Measurements from ENCODE around the gene SHPK.

DNA sequence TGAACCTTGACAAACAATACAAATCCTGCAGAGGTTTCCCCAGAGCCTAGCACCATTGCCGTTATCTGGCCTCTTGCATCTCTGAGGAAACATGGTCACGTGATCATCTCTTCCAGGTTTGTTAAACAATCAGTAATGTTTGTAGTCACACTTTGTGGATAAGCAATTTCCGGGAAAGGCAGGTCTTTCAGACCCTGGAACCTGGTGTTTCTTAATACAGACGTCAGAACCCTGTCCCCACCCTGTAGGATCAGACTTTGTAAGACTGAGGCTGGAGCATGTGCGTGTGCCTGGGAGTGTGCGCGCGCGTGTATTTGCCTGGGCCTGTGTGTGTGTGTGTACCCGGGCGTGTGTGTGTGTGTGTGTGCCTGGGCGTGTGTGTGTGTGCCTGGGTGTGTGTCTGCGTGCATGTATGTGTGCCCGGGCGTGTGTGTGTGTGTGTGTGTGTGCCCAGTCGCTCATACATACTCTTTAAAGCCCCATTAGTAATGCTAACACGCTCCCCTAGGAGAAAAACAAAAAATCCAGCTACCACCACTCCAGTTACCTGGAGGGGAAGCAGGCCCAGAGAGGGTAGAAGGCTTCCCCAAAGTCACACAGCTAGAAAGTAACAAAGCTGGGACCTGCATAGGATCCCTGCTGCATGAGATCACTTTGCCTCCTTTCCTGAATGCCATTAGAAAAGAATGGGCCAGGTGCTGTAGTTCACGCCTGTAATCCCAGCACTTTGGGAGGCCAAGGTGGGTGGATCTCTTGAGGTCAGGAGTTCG lies 5.9 kb upstream of the SHPK start:
- TF ChIP-seq, protein P1, sequence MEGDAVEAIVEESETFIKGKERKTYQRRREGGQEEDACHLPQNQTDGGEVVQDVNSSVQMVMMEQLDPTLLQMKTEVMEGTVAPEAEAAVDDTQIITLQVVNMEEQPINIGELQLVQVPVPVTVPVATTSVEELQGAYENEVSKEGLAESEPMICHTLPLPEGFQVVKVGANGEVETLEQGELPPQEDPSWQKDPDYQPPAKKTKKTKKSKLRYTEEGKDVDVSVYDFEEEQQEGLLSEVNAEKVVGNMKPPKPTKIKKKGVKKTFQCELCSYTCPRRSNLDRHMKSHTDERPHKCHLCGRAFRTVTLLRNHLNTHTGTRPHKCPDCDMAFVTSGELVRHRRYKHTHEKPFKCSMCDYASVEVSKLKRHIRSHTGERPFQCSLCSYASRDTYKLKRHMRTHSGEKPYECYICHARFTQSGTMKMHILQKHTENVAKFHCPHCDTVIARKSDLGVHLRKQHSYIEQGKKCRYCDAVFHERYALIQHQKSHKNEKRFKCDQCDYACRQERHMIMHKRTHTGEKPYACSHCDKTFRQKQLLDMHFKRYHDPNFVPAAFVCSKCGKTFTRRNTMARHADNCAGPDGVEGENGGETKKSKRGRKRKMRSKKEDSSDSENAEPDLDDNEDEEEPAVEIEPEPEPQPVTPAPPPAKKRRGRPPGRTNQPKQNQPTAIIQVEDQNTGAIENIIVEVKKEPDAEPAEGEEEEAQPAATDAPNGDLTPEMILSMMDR (IDR thresholded peaks at IDR 0.05; ENCODE audit: low read depth, low read length, missing input control): no peak
- TF ChIP-seq JUND (IDR thresholded peaks at IDR 0.05): no peak
- TF ChIP-seq SP1 (IDR thresholded peaks at IDR 0.05): peak; percentile 24
- TF ChIP-seq, protein P2, sequence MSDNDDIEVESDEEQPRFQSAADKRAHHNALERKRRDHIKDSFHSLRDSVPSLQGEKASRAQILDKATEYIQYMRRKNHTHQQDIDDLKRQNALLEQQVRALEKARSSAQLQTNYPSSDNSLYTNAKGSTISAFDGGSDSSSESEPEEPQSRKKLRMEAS (IDR thresholded peaks at IDR 0.05): no peak
- TF ChIP-seq YY1 (IDR thresholded peaks at IDR 0.05): no peak
- TF ChIP-seq, protein P3, sequence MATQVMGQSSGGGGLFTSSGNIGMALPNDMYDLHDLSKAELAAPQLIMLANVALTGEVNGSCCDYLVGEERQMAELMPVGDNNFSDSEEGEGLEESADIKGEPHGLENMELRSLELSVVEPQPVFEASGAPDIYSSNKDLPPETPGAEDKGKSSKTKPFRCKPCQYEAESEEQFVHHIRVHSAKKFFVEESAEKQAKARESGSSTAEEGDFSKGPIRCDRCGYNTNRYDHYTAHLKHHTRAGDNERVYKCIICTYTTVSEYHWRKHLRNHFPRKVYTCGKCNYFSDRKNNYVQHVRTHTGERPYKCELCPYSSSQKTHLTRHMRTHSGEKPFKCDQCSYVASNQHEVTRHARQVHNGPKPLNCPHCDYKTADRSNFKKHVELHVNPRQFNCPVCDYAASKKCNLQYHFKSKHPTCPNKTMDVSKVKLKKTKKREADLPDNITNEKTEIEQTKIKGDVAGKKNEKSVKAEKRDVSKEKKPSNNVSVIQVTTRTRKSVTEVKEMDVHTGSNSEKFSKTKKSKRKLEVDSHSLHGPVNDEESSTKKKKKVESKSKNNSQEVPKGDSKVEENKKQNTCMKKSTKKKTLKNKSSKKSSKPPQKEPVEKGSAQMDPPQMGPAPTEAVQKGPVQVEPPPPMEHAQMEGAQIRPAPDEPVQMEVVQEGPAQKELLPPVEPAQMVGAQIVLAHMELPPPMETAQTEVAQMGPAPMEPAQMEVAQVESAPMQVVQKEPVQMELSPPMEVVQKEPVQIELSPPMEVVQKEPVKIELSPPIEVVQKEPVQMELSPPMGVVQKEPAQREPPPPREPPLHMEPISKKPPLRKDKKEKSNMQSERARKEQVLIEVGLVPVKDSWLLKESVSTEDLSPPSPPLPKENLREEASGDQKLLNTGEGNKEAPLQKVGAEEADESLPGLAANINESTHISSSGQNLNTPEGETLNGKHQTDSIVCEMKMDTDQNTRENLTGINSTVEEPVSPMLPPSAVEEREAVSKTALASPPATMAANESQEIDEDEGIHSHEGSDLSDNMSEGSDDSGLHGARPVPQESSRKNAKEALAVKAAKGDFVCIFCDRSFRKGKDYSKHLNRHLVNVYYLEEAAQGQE (IDR thresholded peaks at IDR 0.05): no peak
- no peak for TF ChIP-seq RAD21 (IDR thresholded peaks at IDR 0.05)
- TF ChIP-seq EGR1 (IDR thresholded peaks at IDR 0.05; ENCODE audit: low read depth in 2 of 2): no peak
- TF ChIP-seq GABPA (IDR thresholded peaks at IDR 0.05 in 1 of 2, conservative IDR thresholded peaks at IDR 0.05 in 1 of 2): no peak
- TF ChIP-seq, protein P4, sequence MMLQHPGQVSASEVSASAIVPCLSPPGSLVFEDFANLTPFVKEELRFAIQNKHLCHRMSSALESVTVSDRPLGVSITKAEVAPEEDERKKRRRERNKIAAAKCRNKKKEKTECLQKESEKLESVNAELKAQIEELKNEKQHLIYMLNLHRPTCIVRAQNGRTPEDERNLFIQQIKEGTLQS (IDR thresholded peaks at IDR 0.05): no peak
- TF ChIP-seq TAF1 (conservative IDR thresholded peaks at IDR 0.05): no peak
- TF ChIP-seq, protein P5, sequence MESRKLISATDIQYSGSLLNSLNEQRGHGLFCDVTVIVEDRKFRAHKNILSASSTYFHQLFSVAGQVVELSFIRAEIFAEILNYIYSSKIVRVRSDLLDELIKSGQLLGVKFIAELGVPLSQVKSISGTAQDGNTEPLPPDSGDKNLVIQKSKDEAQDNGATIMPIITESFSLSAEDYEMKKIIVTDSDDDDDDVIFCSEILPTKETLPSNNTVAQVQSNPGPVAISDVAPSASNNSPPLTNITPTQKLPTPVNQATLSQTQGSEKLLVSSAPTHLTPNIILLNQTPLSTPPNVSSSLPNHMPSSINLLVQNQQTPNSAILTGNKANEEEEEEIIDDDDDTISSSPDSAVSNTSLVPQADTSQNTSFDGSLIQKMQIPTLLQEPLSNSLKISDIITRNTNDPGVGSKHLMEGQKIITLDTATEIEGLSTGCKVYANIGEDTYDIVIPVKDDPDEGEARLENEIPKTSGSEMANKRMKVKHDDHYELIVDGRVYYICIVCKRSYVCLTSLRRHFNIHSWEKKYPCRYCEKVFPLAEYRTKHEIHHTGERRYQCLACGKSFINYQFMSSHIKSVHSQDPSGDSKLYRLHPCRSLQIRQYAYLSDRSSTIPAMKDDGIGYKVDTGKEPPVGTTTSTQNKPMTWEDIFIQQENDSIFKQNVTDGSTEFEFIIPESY (IDR thresholded peaks at IDR 0.05): no peak
- peak in 1 of 2 donors; percentile 50 for TF ChIP-seq HNF4A (conservative IDR thresholded peaks at IDR 0.05)
- TF ChIP-seq RXRA (IDR thresholded peaks at IDR 0.05): peak in 1 of 2 donors; percentile 18
